OCI-LY3 (cell line): Measurements from ENCODE around the gene ANKRD10.

Experiments
- H2AFZ ChIP-seq: fragments of 200-600, 300-600 bp; shearing (Covaris generic); 2 replicates; pipeline ENCODE4 v1.6.0; 2014; ENCODE audit warnings: antibody characterized with exemption, low read depth, low read length
- H3K27ac ChIP-seq: fragments of 200-600, 300-600 bp; sonication (generic); 2 replicates; pipeline ENCODE4 v1.5.1; 2014; ENCODE audit warnings: mild to moderate bottlenecking, low read length, moderate library complexity, mixed read lengths
- H3K27me3 ChIP-seq: fragments of 200-600, 300-600 bp; sonication (generic); 2 replicates; pipeline ENCODE4 v1.6.1; 2014; ENCODE audit warnings: low read depth, low read length, mixed read lengths
- H3K36me3 ChIP-seq: fragments of 200-600, 300-600 bp; sonication (generic); replicated peaks from 2 replicates; pipeline ENCODE3; 2014; ENCODE audit warnings: low read depth, low read length, mixed read lengths
- H3K4me1 ChIP-seq: fragments of 300-600, 200-600 bp; sonication (generic); 2 replicates; pipeline ENCODE4 v1.6.1; 2014; ENCODE audit warnings: low read length, mixed read lengths
- H3K4me2 ChIP-seq: fragments of 200-600, 300-600 bp; sonication (generic); 2 replicates; pipeline ENCODE4 v1.6.1; 2014; ENCODE audit warnings: low read length, mixed read lengths
- H3K4me3 ChIP-seq: fragments of 300-600, 200-600 bp; sonication (generic); 2 replicates; pipeline ENCODE4 v1.5.1; 2014; ENCODE audit warnings: antibody characterized with exemption, mild to moderate bottlenecking, low read length, moderate library complexity
- H3K79me2 ChIP-seq: fragments of 300-600, 200-600 bp; shearing (Covaris generic); 2 replicates; pipeline ENCODE4 v1.6.1; 2014; ENCODE audit warnings: mild to moderate bottlenecking, low read length, mixed read lengths
- H3K9ac ChIP-seq: fragments of 300-600, 200-600 bp; shearing (Covaris generic); 2 replicates; pipeline ENCODE4 v1.6.0; 2014; ENCODE audit warnings: mild to moderate bottlenecking, low read length, moderate library complexity
- H3K9me3 ChIP-seq: fragments of 200-600, 300-600 bp; shearing (Covaris generic); 2 replicates; pipeline ENCODE4 v1.6.1; 2014; ENCODE audit warnings: low read length, mixed read lengths; ENCODE audit not compliant: insufficient read depth
- H4K20me1 ChIP-seq: fragments of 200-600, 300-600 bp; sonication (generic); 2 replicates; pipeline ENCODE4 v1.6.1; 2016; ENCODE audit warnings: low read length, mixed read lengths; ENCODE audit not compliant: insufficient read depth
- CTCF ChIP-seq: fragments of 200-600, 300-600 bp; sonication (generic); IDR thresholded peaks from 2 replicates; pipeline ENCODE4 v1.5.1; 2014; ENCODE audit warnings: antibody characterized with exemption, low read length, low read depth
- EZH2phosphoT487 ChIP-seq: fragments of 200-600 bp; shearing (Covaris generic); IDR thresholded peaks from 2 replicates; pipeline ENCODE4 v1.6.1; 2018; ENCODE audit warnings: antibody characterized with exemption, mixed run types, low read depth

ANKRD10 gene

GRCh38 chr13:110915057-110915873 lies at the start of gene ANKRD10:
ANKRD10 (minus strand) TSS chr13:110915069; CDS start chr13:110914934, 135 bp downstream.
- peaks cover 67% of the 10 kb centered on the region for H3K79me2 ChIP-seq
- peak within 1 kb of the TSS; percentile 88 for H3K27ac ChIP-seq
- TF ChIP-seq EZH2phosphoT487: no peak
- TF ChIP-seq CTCF: peak; percentile 83
- H2AFZ ChIP-seq: no peak within 1 kb of the TSS; the same call in 1 of the 2 replicates
- peak within 1 kb of the TSS; percentile 91 for H3K4me2 ChIP-seq
- H4K20me1 ChIP-seq: peaks cover 38% of the 10 kb centered on the region
- no peaks in the 10 kb centered on the region for H3K9me3 ChIP-seq
- peaks cover 42% of the 10 kb centered on the region for H3K4me1 ChIP-seq
- peak within 1 kb of the TSS; percentile 93 for H3K9ac ChIP-seq
- no peaks in the 10 kb centered on the region for H3K27me3 ChIP-seq
- peaks cover 25% of the 10 kb centered on the region for H3K36me3 ChIP-seq
- H3K4me3 ChIP-seq: peak within 1 kb of the TSS; percentile 87

GRCh38 chr13:110964229-110965037 lies 49.6 kb upstream of the ANKRD10 start:
- H3K9me3 ChIP-seq: peaks cover 32% of the 10 kb centered on the region
- no peaks in the 10 kb centered on the region for H3K79me2 ChIP-seq
- H3K4me3 ChIP-seq: peak overlapping the region; percentile 24; the same call in 1 of the 2 replicates
- H3K4me2 ChIP-seq: peak overlapping the region; percentile 60
- H4K20me1 ChIP-seq: no peaks in the 10 kb centered on the region
- TF ChIP-seq CTCF (no peak), EZH2phosphoT487 (no peak)
- peak overlapping the region; percentile 32; the same call in 1 of the 2 replicates for H3K9ac ChIP-seq
- H3K27me3 ChIP-seq: no peaks in the 10 kb centered on the region
- peaks cover 33% of the 10 kb centered on the region for H3K4me1 ChIP-seq
- H2AFZ ChIP-seq: peak overlapping the region; percentile 23; the same call in 1 of the 2 replicates
- peak overlapping the region; percentile 86 for H3K27ac ChIP-seq
- H3K36me3 ChIP-seq: peaks cover 18% of the 10 kb centered on the region

GRCh38 chr13:110963554-110963970 lies 48.7 kb upstream of the ANKRD10 start:
- H3K36me3 ChIP-seq: peaks cover 18% of the 10 kb centered on the region
- H2AFZ ChIP-seq: no peak overlapping the region
- H3K4me1 ChIP-seq: peaks cover 33% of the 10 kb centered on the region
- H3K4me3 ChIP-seq: no peak overlapping the region
- no peaks in the 10 kb centered on the region for H3K79me2 ChIP-seq
- no peaks in the 10 kb centered on the region for H4K20me1 ChIP-seq
- peak overlapping the region; percentile 86 for H3K27ac ChIP-seq
- no peak overlapping the region for H3K9ac ChIP-seq
- H3K27me3 ChIP-seq: no peaks in the 10 kb centered on the region
- no peak overlapping the region for H3K4me2 ChIP-seq
- no peak for TF ChIP-seq EZH2phosphoT487
- TF ChIP-seq CTCF: no peak
- H3K9me3 ChIP-seq: peaks cover 32% of the 10 kb centered on the region

GRCh38 chr13:110961959-110962358 lies 47.1 kb upstream of the ANKRD10 start:
- no peaks in the 10 kb centered on the region for H3K27me3 ChIP-seq
- H3K36me3 ChIP-seq: peaks cover 23% of the 10 kb centered on the region
- no peaks in the 10 kb centered on the region for H3K79me2 ChIP-seq
- no peak overlapping the region for H3K4me3 ChIP-seq
- TF ChIP-seq EZH2phosphoT487 (no peak), CTCF (no peak)
- no peaks in the 10 kb centered on the region for H4K20me1 ChIP-seq
- no peak overlapping the region for H3K27ac ChIP-seq
- H2AFZ ChIP-seq: no peak overlapping the region
- peaks cover 32% of the 10 kb centered on the region for H3K9me3 ChIP-seq
- H3K4me2 ChIP-seq: no peak overlapping the region
- no peak overlapping the region for H3K9ac ChIP-seq
- peaks cover 38% of the 10 kb centered on the region for H3K4me1 ChIP-seq
